ENCODE data around the gene RNASEL. TPM values are rescaled to one million over a fixed set of nuclear protein-coding genes. Genes with fewer than 3 reads are reported as not detected.

RNASEL gene
- total RNA-seq, 1 donor from 2014 or later, result 4.2 TPM

DNA sequence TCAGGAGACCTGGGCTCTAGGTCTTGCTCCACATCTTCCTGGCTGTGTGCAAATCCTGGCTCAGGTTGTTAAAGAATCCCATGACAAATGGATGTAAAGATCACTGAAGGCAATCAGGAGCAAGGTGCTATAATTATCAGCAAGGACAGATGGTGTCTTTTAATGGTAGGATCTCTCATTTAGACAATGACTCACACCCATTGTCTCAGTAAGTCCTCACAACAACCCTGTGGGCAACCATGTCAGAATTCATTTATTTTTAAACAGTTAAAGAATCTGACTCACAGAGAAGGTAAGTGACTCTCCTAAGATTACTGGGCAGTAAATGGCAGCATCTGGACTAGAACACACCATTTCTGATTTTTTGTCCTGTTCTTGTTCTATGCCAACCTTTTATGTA lies 32.8 kb downstream of the RNASEL start:
- Mint-ChIP-seq H3K9me3 (ENCODE audit: unreplicated experiment) (no peaks in the 10 kb centered on the region), H3K27ac (ENCODE audit: unreplicated experiment) (no peak overlapping the region), H3K27me3 (ENCODE audit: unreplicated experiment) (peaks cover 2% of the 10 kb centered on the region), H3K36me3 (ENCODE audit: unreplicated experiment) (no peaks in the 10 kb centered on the region), H3K4me3 (ENCODE audit: unreplicated experiment) (no peak overlapping the region), H3K4me1 (ENCODE audit: unreplicated experiment) (no peaks in the 10 kb centered on the region)
- DNase-seq (ENCODE audit: extremely low spot score, unreplicated experiment), result no peak
- TF ChIP-seq, protein P1, sequence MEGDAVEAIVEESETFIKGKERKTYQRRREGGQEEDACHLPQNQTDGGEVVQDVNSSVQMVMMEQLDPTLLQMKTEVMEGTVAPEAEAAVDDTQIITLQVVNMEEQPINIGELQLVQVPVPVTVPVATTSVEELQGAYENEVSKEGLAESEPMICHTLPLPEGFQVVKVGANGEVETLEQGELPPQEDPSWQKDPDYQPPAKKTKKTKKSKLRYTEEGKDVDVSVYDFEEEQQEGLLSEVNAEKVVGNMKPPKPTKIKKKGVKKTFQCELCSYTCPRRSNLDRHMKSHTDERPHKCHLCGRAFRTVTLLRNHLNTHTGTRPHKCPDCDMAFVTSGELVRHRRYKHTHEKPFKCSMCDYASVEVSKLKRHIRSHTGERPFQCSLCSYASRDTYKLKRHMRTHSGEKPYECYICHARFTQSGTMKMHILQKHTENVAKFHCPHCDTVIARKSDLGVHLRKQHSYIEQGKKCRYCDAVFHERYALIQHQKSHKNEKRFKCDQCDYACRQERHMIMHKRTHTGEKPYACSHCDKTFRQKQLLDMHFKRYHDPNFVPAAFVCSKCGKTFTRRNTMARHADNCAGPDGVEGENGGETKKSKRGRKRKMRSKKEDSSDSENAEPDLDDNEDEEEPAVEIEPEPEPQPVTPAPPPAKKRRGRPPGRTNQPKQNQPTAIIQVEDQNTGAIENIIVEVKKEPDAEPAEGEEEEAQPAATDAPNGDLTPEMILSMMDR (IDR thresholded peaks at IDR 0.05), result no peak

DNA sequence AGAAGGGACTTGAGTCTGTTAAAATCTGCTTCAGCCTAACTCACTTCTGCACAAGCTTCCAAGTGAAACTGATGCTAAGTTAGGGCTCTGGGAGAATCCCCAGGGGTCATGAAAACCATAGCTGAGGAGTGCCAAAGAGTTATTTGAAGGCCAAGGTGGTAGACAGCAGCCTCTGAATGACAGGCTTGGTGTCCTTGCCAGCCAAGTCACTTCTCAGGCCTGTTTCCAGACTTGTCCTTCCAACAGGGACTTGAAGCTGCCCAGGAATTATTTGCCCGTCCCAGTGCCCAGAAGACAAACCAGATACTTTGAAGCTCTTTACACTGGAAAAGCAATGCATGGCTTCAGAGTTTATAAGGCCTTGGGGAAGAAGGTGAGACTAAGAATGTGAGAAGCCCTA lies 33.6 kb downstream of the RNASEL start:
- Mint-ChIP-seq H3K36me3 (ENCODE audit: unreplicated experiment) (no peaks in the 10 kb centered on the region), H3K27me3 (ENCODE audit: unreplicated experiment) (peaks cover 2% of the 10 kb centered on the region), H3K9me3 (ENCODE audit: unreplicated experiment) (no peaks in the 10 kb centered on the region), H3K27ac (ENCODE audit: unreplicated experiment) (no peak overlapping the region), H3K4me3 (ENCODE audit: unreplicated experiment) (no peak overlapping the region), H3K4me1 (ENCODE audit: unreplicated experiment) (no peaks in the 10 kb centered on the region)
- TF ChIP-seq, protein P1 (IDR thresholded peaks at IDR 0.05), result no peak
- no peak for DNase-seq (ENCODE audit: extremely low spot score, unreplicated experiment)

DNA sequence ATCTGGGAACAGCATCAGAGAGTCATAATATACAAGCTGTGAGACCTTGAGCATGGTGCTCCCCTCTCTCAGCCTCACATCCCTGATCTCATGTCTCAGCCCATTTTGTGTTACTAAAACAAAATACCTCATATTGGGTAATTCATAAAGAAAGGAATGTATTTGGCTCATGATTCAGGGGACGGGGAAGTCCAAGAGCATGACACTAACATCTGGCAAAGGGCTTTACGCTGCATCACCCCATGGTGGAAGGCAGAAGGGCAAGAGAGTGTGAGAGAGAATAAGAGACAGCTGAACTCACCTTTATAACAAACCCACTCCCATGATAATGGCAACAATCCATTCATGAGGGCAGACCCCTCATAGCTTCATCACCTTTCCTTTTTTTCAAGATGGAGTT lies 36.5 kb downstream of the RNASEL start:
- Mint-ChIP-seq H3K9me3 (ENCODE audit: unreplicated experiment) (no peaks in the 10 kb centered on the region), H3K4me3 (ENCODE audit: unreplicated experiment) (no peak overlapping the region), H3K4me1 (ENCODE audit: unreplicated experiment) (no peaks in the 10 kb centered on the region), H3K36me3 (ENCODE audit: unreplicated experiment) (no peaks in the 10 kb centered on the region), H3K27me3 (ENCODE audit: unreplicated experiment) (no peaks in the 10 kb centered on the region), H3K27ac (ENCODE audit: unreplicated experiment) (no peak overlapping the region)
- no peak for DNase-seq (ENCODE audit: extremely low spot score, unreplicated experiment)
- TF ChIP-seq, protein P1 (IDR thresholded peaks at IDR 0.05), result no peak

DNA sequence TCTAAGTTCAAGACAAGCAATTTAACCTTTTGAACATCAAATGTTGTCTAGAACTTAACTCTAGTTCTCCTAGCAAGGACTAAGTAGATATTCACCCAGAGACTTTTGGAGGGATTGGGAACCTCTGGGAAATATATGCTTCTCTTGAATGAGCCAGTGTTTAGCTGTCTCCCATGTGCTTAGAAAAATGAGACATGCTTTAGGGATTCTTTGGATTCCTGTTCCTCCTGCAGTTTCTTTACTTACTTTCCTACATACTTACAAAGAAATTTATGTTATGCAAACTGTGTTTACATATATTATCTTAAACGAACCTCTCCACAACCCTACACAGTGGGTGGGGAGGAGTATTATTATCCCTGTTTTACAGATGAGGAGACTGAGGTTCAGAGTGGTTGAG lies 39.2 kb downstream of the RNASEL start:
- Mint-ChIP-seq H3K4me1 (ENCODE audit: unreplicated experiment) (no peaks in the 10 kb centered on the region), H3K36me3 (ENCODE audit: unreplicated experiment) (no peaks in the 10 kb centered on the region), H3K9me3 (ENCODE audit: unreplicated experiment) (no peaks in the 10 kb centered on the region), H3K4me3 (ENCODE audit: unreplicated experiment) (no peak overlapping the region), H3K27ac (ENCODE audit: unreplicated experiment) (no peak overlapping the region), H3K27me3 (ENCODE audit: unreplicated experiment) (peaks cover 11% of the 10 kb centered on the region)
- TF ChIP-seq, protein P1 (IDR thresholded peaks at IDR 0.05), result no peak
- DNase-seq (ENCODE audit: extremely low spot score, unreplicated experiment), result no peak

DNA sequence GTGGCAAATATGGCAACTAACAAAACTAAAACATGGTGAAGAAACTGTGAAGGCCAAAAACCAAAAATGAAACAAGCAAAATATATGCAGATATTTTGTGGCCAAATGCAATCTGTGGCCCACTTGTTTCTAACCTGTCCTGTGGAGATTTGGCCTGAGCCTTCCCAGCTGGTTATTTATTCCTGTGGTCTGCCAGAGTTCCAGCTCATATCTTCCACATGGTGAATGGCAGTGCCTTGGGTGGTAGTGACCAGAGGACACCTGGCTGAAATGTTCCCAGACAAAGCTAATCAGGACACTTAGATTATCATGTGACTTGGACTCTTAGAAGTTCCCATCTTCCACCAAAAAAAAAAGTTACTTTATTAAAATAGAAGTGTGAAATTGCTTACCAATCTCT lies 39.7 kb downstream of the RNASEL start:
- H3K36me3 Mint-ChIP-seq (ENCODE audit: unreplicated experiment), result no peaks in the 10 kb centered on the region
- H3K9me3 Mint-ChIP-seq (ENCODE audit: unreplicated experiment), result no peaks in the 10 kb centered on the region
- H3K4me1 Mint-ChIP-seq (ENCODE audit: unreplicated experiment), result no peaks in the 10 kb centered on the region
- peaks cover 16% of the 10 kb centered on the region for H3K27me3 Mint-ChIP-seq (ENCODE audit: unreplicated experiment)
- H3K27ac Mint-ChIP-seq (ENCODE audit: unreplicated experiment), result no peak overlapping the region
- no peak for DNase-seq (ENCODE audit: extremely low spot score, unreplicated experiment)
- no peak overlapping the region for H3K4me3 Mint-ChIP-seq (ENCODE audit: unreplicated experiment)
- TF ChIP-seq, protein P1 (IDR thresholded peaks at IDR 0.05), result no peak

All from osteocyte (in vitro differentiated cells).